Esophagus squamous epithelium (tissue), 5 donors: ENCODE data around the gene PDGFRB. TPM values are rescaled to one million over a fixed set of nuclear protein-coding genes. Genes with fewer than 3 reads are reported as not detected.

ENCODE experiments used
- DNase-seq: peaks from one replicate; lab custom pipeline; 2025; lab: John Stamatoyannopoulos, UW
- H3K27ac ChIP-seq, 4 donors: fragments of 200-600 bp; sonication (generic); one replicate each; pipeline ENCODE4 v1.5.1; 2016 to 2019; ENCODE audit warnings: mild to moderate bottlenecking in 1 of 4
- H3K27me3 ChIP-seq, 4 donors: fragments of 200-600 bp; sonication (generic); 1 replicate in 3 of 4; 2 replicates in 1 of 4; pipeline versions ENCODE4 v1.5.1 to v1.6.0; 2017 to 2021; ENCODE audit warnings: antibody characterized with exemption in 1 of 4
- H3K36me3 ChIP-seq, 3 donors: fragments of 200-600 bp; sonication (generic); one replicate each; pipeline ENCODE4 v1.5.1; 2016 to 2019
- H3K4me1 ChIP-seq, 3 donors: fragments of 200-600 bp; sonication (generic); one replicate each; pipeline ENCODE4 v1.5.1; 2017 to 2019
- H3K4me3 ChIP-seq, 4 donors: fragments of 200-600 bp; sonication (generic); 1 replicate in 3 of 4; 2 replicates in 1 of 4; pipeline ENCODE4 v1.5.1; 2016 to 2019; ENCODE audit warnings: mild to moderate bottlenecking in 2 of 4, moderate library complexity in 1 of 4
- H3K9me3 ChIP-seq, 3 donors: fragments of 200-600 bp; sonication (generic); one replicate each; pipeline ENCODE4 v1.5.1; 2016 to 2019
- POLR2A ChIP-seq, 4 donors: fragments of 450-650 bp; IDR thresholded peaks; one replicate each; pipeline ENCODE4 v1.6.1; 2017; ENCODE audit warnings: antibody characterized with exemption in 4 of 4, mild to moderate bottlenecking in 4 of 4, moderate library complexity in 3 of 4
- WGBS, 2 donors: methylation state at CpG; one replicate each; pipeline ENCODE4 v1.1.5; 2018; 5-methylcytosine and 5-hydroxymethylcytosine counted together
- intact Hi-C: fragments of 100-400 bp; cut with DNase I; formaldehyde crosslinking; loops from one replicate; pipeline ENCODE4 v1.15.0; 2022
- total RNA-seq, 4 donors: library from RNA; depleted of rRNA; stranded (reverse); fragments of >200 nt; gene quantifications; one replicate each; pipeline ENCODE4 v1.1.0, GENCODE V29; 2016
- TF ChIP-seq, protein P1 (sequence below), 6 experiments: fragments of 450-650 bp in 4 of 6; fragments of 200-600 bp in 2 of 6; sonication (generic) in 2 of 6; IDR thresholded peaks; one replicate each; pipeline ENCODE4 v1.5.1; 2016 to 2019; ENCODE audit warnings: antibody characterized with exemption in 6 of 6, mild to moderate bottlenecking in 4 of 6, moderate library complexity in 4 of 6
- donor health status: DM: yes; HTN: yes; CAD: no.

Gene PDGFRB
- total RNA-seq, 4 donors from 2014 or later, result 5.6 to 51.7 (median 31.0) TPM

DNA sequence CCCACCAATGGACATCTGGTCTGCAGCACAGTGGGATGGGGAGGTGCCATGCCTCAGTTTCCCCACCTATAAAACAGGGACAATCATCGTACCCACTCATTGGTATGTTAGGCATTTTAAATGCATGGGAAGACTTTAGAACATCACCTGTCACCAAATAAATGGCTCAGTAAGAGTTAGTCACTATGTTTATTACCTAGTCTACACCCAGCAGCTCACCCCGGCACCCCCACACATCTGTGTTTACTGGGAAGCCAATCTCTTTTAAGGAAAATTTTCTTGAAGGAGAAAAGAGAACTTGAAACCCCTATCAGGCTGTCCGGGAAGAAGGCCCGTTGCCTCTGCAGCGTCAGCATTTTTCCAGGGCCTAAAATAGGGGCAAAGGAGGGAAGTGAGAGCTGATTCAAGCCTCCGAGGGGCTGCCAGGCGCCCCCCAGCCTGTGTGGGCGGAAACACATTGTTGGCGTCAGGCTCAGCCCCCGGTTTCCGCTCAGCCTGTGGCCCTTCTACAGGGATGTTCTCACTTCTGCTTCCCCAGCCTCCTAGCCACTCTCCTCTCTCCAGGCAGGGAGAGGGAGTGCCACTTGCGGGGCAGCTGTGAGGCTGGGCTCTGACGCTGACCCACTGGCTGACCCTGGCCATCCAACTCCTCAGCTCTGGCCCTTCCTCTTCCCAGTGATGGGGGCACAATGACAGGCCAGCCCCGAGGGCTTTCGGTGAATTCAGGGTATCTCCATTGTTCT, 73.9 kb downstream of the PDGFRB start:
- Histone ChIP-seq H3K9me3 (no peaks in the 10 kb centered on the region), H3K27me3 (peaks cover 0 to 34% (median 0%) of the 10 kb centered on the region in 4 donors), H3K4me1 (peaks cover 0 to 5% (median 0%) of the 10 kb centered on the region in 3 donors), H3K4me3 (peak overlapping the region in 1 of 4 donors; percentile 7), H3K27ac (peak overlapping the region in 1 of 4 donors; percentile 42), H3K36me3 (no peaks in the 10 kb centered on the region)
- TF ChIP-seq, protein P1, sequence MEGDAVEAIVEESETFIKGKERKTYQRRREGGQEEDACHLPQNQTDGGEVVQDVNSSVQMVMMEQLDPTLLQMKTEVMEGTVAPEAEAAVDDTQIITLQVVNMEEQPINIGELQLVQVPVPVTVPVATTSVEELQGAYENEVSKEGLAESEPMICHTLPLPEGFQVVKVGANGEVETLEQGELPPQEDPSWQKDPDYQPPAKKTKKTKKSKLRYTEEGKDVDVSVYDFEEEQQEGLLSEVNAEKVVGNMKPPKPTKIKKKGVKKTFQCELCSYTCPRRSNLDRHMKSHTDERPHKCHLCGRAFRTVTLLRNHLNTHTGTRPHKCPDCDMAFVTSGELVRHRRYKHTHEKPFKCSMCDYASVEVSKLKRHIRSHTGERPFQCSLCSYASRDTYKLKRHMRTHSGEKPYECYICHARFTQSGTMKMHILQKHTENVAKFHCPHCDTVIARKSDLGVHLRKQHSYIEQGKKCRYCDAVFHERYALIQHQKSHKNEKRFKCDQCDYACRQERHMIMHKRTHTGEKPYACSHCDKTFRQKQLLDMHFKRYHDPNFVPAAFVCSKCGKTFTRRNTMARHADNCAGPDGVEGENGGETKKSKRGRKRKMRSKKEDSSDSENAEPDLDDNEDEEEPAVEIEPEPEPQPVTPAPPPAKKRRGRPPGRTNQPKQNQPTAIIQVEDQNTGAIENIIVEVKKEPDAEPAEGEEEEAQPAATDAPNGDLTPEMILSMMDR (IDR thresholded peaks at IDR 0.05), result no peak
- peak in 2 of 4 donors; percentile 15 to 48 for TF ChIP-seq POLR2A (IDR thresholded peaks at IDR 0.05)
- intact Hi-C loops, result no loop called here
- no peak for DNase-seq
- WGBS, 2 donors, result 25 to 30% methylated on average over 5 to 14 of the region's 15 CpGs

DNA sequence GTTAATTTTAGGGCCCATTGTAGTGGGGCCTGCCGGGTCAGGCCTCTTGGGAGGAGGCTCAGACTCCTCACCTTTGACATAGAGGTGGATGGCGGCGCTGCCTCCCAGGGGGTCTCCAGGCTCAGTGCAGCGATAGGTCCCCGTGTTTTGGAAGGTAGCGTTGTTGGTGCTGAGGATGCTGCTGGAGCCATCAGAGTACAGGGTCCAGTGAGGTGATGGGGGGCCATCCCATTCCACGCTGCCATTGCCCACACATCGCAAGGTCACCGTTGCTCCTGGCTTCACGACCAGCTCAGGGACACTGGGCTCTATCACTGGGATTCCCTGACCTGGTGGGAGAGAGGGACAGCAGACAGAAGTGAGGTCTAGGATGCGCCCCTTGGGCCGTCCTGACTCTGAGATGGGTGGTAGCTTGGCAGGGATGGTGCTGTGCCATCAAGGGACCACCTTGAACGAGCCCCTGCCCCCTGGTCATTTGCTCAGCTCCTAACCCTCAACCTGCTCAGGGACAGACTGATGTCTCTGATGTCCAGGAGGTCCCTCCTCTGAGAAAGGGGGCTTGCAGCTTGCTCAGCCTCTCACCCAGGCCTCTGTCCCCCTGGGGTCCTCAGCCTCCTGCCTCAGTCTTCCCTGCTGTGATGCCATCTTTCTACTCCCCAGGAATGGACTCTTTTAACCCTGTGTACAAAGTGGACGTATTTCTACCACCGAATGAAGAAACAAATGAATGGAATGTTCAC, 74.8 kb downstream of the PDGFRB start:
- Histone ChIP-seq H3K9me3 (no peaks in the 10 kb centered on the region), H3K27me3 (peaks cover 0 to 25% (median 0%) of the 10 kb centered on the region in 4 donors), H3K27ac (no peak overlapping the region), H3K4me3 (no peak overlapping the region), H3K36me3 (no peaks in the 10 kb centered on the region), H3K4me1 (peaks cover 0 to 5% (median 0%) of the 10 kb centered on the region in 3 donors)
- DNase-seq, result no peak
- 40 to 55% methylated on average over 3 to 5 of the region's 15 CpGs for WGBS, 2 donors
- intact Hi-C loops, result no loop called here
- TF ChIP-seq POLR2A (IDR thresholded peaks at IDR 0.05), result no peak
- TF ChIP-seq, protein P1 (IDR thresholded peaks at IDR 0.05), result no peak

DNA sequence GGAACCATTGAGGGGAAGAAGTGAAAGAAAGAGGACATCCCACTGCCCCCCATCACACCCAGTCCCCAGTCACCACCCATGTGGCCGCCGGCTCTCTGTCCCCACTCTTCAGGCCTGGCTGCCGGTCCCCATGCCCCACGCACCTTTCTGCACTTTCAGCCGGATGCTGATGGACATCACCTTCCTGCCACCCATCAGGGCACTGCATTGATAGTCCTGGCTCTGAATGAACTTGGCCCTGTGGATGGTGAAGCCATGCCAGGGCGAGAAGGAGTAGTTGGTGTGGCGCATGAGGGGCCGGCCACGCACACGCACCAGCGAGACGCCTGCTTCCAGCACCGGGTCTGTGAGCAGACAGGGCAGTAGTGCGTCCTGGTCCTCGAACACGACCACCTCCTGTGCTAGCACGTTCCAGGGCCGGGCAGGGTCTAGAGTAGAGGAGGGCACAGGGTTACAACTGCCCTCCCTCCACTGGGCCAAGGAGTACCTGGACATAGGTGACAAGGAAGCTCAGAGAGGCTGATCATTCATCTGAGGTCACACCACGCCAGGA, 75.7 kb downstream of the PDGFRB start:
- WGBS, 2 donors, result 80 to 100% methylated on average over 2 to 5 of the region's 19 CpGs
- no peak for DNase-seq
- H3K9me3 ChIP-seq, result no peaks in the 10 kb centered on the region
- no peak overlapping the region for H3K27ac ChIP-seq
- peaks cover 0 to 5% (median 0%) of the 10 kb centered on the region in 3 donors for H3K4me1 ChIP-seq
- no peak overlapping the region for H3K4me3 ChIP-seq
- intact Hi-C loops, result no loop called here
- peaks cover 0 to 17% (median 0%) of the 10 kb centered on the region in 4 donors for H3K27me3 ChIP-seq
- no peaks in the 10 kb centered on the region for H3K36me3 ChIP-seq
- no peak for TF ChIP-seq POLR2A (IDR thresholded peaks at IDR 0.05)
- TF ChIP-seq, protein P1 (IDR thresholded peaks at IDR 0.05), result no peak

DNA sequence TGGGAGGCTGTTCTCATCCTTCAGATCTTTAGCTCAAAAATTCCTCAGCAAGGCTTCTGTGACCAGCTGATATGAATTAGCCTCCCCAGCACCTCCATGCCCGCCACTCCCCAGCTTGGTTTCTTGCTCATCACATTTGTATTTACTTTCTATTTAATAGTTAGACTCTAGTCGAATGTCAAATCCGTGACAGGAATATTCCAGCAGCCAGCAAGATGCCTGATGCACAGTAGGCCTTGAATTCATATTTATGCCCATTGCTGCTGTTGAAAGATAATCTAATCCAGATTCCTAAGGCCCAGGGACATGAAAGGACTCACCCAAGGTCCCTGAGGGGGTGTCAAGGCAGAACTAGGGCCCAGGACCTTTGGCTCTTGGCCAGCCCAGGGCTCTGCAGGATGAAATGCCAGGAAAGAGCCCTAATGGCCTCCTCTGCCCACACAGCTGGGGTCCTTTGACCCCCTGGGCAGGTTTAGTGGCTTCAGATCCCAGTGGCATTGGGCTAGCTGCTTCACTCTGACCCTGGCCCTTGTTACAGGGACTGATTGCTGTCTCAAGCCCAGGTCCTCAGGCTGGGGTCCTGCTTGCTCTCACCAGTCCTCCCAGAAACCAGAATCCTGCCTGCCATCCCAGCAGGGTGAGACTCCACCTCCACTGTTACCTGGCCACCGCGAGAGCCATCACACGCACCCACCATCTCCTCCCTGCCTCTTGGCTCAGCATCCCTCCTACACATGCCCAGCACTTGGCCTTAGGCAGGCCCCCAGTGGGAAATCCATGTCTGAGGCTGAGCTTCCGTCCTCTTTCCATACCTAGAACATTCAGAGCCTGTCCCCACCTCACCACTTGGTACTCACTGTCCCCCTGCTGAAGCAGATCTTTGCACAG, 76.6 kb downstream of the PDGFRB start:
- no peak overlapping the region for H3K27ac ChIP-seq
- intact Hi-C loops, result no loop called here
- peaks cover 0 to 17% (median 0%) of the 10 kb centered on the region in 4 donors for H3K27me3 ChIP-seq
- no peaks in the 10 kb centered on the region for H3K9me3 ChIP-seq
- 78 to 80% methylated on average over 6 to 7 of the region's 7 CpGs for WGBS, 2 donors
- H3K4me3 ChIP-seq, result no peak overlapping the region
- no peak for DNase-seq
- TF ChIP-seq POLR2A (IDR thresholded peaks at IDR 0.05), result no peak
- TF ChIP-seq, protein P1 (IDR thresholded peaks at IDR 0.05), result no peak
- peaks cover 0 to 5% (median 0%) of the 10 kb centered on the region in 3 donors for H3K4me1 ChIP-seq
- no peaks in the 10 kb centered on the region for H3K36me3 ChIP-seq
